GM06990 (cell line): ENCODE measurements around the gene MLXIP.

Source experiments
- DNase-seq: peaks from one replicate; pipeline ENCODE4 v3.0.0-alpha.2; 2011; ENCODE audit not compliant: insufficient read length; ENCODE audit errors: extremely low read depth
- H3K27me3 ChIP-seq: replicated peaks from 2 replicates; pipeline ENCODE4 v1.6.0; 2011; ENCODE audit warnings: low read length; ENCODE audit not compliant: control insufficient read depth, insufficient read depth
- H3K36me3 ChIP-seq: 2 replicates; pipeline ENCODE4 v1.5.1; 2011; ENCODE audit warnings: low read length; ENCODE audit not compliant: control insufficient read depth, insufficient read depth
- H3K4me3 ChIP-seq: replicated peaks from 2 replicates; pipeline ENCODE4 v1.5.1; 2011; ENCODE audit warnings: low read depth, mild to moderate bottlenecking, control low read depth, low read length
- CTCF ChIP-seq: IDR thresholded peaks from 2 replicates; pipeline ENCODE4 v1.5.1; 2011; ENCODE audit warnings: low read length, control low read depth, mild to moderate bottlenecking, inconsistent platforms; ENCODE audit not compliant: insufficient read depth, poor library complexity, severe bottlenecking

MLXIP gene

GRCh38 chr12:122062832-122063693 lies 15.5 kb upstream of the MLXIP start:
- TF ChIP-seq CTCF = no peak
- DNase-seq = no peak
- no peak overlapping the region for H3K4me3 ChIP-seq

GRCh38 chr12:122063694-122064024 lies 14.9 kb upstream of the MLXIP start:
- no peak for DNase-seq
- no peaks in the 10 kb centered on the region; the same call in none of the 2 replicates for H3K36me3 ChIP-seq
- TF ChIP-seq CTCF = no peak
- H3K4me3 ChIP-seq = no peak overlapping the region
- no peaks in the 10 kb centered on the region for H3K27me3 ChIP-seq

More at GRCh38 chr12:122062832-122063693, 15.5 kb upstream of the MLXIP start:
- Histone ChIP-seq H3K27me3 (no peaks in the 10 kb centered on the region), H3K36me3 (no peaks in the 10 kb centered on the region; the same call in none of the 2 replicates)

GRCh38 chr12:122064025-122064777 lies 14.4 kb upstream of the MLXIP start:
- no peaks in the 10 kb centered on the region; the same call in none of the 2 replicates for H3K36me3 ChIP-seq
- peak; percentile 49 for DNase-seq
- H3K4me3 ChIP-seq = no peak overlapping the region
- no peaks in the 10 kb centered on the region for H3K27me3 ChIP-seq
- peak; percentile 34 for TF ChIP-seq CTCF

- Histone ChIP-seq H3K36me3 (no peaks in the 10 kb centered on the region), H3K4me3 (no peak overlapping the region), H3K27me3 (no peaks in the 10 kb centered on the region)
- no peak for TF ChIP-seq CTCF
- DNase-seq = no peak
Measured at GRCh38 chr12:122064780-122065588, 13.6 kb upstream of the MLXIP start.

- no peak for DNase-seq
- no peak overlapping the region for H3K4me3 ChIP-seq
- no peak for TF ChIP-seq CTCF
- H3K27me3 ChIP-seq = no peaks in the 10 kb centered on the region
- H3K36me3 ChIP-seq = no peaks in the 10 kb centered on the region
Measured at GRCh38 chr12:122067548-122067947, 11.0 kb upstream of the MLXIP start.
